K562 treated with DMSO at 1 percent for 12 hours (cell line): Measurements from ENCODE around the gene KLF11. TPM values are rescaled to one million over a fixed set of nuclear protein-coding genes. Genes with fewer than 3 reads are reported as not detected.

Source experiments
- total RNA-seq: library from RNA; unstranded; fragments of 300-600 nt; gene quantifications from 2 replicates; pipeline ENCODE4 v1.2.3, GENCODE V29; 2022; ENCODE audit not compliant: insufficient read depth

Gene KLF11
- total RNA-seq: 3.5 and 8.3 TPM in 2 replicates

GRCh38 chr2:10043256-10043905 lies at the start of gene KLF11:
TSS of gene KLF11 (plus strand) at chr2:10043550. CDS start at chr2:10043717, 167 bp downstream.

GRCh38 chr2:10079870-10080535 lies 36.7 kb downstream of the KLF11 start, which contains the start of gene CYS1:
TSS of gene CYS1 (minus strand) at chr2:10080411. CDS start at chr2:10080223, 188 bp downstream.

Other genes with a start within 250 kb of the KLF11 start
- 2.5 and 11.0 TPM in 2 replicates for gene TAF1B, start 200.1 kb upstream of the KLF11 start, total RNA-seq
- gene GRHL1, start 91.9 kb upstream of the KLF11 start, total RNA-seq: 1.9 and 7.7 TPM in 2 replicates
- gene CYS1, start 36.9 kb downstream of the KLF11 start, total RNA-seq: 0.37 TPM in 1 of 2 replicates, not detected in the other
- gene RRM2, start 79.2 kb downstream of the KLF11 start, total RNA-seq: 45.2 and 122 TPM in 2 replicates